OCI-LY1 (cell line): Measurements from ENCODE around the gene SEMA3C.

Experiments
- CTCF ChIP-seq: fragments of 200-600 bp; sonication (generic), shearing (Covaris generic); IDR thresholded peaks from 2 replicates; pipeline ENCODE4 v1.5.1; 2017; ENCODE audit warnings: mild to moderate bottlenecking, antibody characterized with exemption, low read length, moderate library complexity, mixed read lengths
- EZH2 ChIP-seq: fragments of 200-600 bp; sonication (generic), shearing (Covaris generic); IDR thresholded peaks from 2 replicates; pipeline ENCODE4 v1.8.0; 2017; ENCODE audit warnings: borderline replicate concordance, mixed run types, mild to moderate bottlenecking, antibody characterized with exemption, low read length, moderate library complexity, mixed read lengths

- TF ChIP-seq CTCF (peak; percentile 30; the same call in 1 of the 2 replicates), EZH2 (no peak)
Measured at GRCh38 chr7:80916770-80917741, 1.8 kb downstream of the SEMA3C start.
